GM21825 (cell line): Measurements from ENCODE around the gene PPT2.

ENCODE experiments used
- ATAC-seq: cut with Tn5 transposase; IDR thresholded peaks from one replicate; pipeline ENCODE4 v1.9.1; 2021; ENCODE audit warnings: mild to moderate bottlenecking, moderate library complexity; ENCODE audit not compliant: unreplicated experiment

PPT2 gene, protein sequence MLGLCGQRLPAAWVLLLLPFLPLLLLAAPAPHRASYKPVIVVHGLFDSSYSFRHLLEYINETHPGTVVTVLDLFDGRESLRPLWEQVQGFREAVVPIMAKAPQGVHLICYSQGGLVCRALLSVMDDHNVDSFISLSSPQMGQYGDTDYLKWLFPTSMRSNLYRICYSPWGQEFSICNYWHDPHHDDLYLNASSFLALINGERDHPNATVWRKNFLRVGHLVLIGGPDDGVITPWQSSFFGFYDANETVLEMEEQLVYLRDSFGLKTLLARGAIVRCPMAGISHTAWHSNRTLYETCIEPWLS

DNA sequence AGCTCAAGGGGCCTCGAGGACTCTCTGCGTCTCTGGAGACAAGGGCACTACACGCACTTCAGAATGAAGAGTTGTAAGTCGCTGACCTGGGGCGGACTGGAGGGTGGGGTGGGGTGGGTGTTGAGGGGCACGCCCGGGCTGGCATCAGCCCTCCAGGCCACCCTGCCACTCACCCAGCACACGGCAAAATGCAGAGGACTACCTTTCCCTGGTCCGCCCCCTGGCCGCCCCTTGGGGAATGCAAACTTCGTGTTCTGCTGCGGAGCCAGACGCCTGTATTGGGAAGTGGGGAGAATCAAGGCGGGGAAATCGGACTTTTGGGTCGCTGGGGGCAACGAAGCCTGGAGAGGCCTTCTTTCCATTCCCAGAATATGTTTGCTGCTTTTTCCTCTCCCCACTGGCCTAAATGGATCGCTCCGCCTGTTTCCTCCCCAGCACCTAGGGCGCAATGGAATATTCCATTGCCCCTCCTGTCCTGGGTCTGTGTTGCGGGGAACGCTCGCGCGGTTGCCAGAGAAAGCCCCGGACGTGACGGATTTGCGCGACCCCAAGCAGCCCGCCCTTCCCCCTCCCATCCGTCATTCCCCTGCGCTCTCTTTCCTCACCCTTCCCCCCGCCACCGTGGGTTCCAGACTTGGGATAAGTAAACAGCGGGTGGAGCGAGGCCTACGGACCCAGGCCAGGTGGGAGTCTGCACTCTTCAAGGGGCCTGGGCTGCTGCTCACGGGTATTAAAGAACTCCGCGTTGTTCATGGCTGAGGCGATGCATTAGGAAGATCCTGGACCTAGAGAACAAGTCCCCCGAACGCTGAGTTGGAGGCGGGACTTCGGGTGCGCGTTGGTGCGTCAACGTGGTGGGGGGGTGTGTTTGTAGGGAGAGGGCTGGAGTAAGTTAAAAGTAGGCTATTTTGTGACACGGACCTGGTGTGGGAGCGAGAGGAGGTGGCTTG, at the start of gene PPT2:
TSS of gene PPT2 (plus strand) at position 578 of the 950 bp plus-strand sequence. CDS start 454 bp downstream, outside the sequence.
- ATAC-seq = peak; percentile 45

DNA sequence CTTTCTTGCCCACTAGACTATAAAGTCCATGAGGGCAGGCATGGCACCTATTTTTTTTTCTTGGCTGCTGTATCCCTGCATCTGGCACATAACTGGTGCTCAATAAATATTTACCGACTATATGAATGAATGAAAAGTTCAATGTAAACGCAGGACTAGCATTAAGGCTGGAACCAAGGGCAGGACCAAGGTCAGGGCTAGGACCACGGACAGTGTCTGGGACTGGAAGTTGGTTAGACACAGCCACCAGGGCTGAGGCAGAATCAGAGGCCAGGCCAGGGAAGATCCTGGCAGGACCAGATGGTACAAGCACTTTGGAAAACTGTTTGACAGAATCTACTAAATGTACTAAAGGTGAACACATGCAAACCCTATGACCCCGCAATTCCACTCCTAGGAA, 48.5 kb upstream of the PPT2 start:
- no peak for ATAC-seq

DNA sequence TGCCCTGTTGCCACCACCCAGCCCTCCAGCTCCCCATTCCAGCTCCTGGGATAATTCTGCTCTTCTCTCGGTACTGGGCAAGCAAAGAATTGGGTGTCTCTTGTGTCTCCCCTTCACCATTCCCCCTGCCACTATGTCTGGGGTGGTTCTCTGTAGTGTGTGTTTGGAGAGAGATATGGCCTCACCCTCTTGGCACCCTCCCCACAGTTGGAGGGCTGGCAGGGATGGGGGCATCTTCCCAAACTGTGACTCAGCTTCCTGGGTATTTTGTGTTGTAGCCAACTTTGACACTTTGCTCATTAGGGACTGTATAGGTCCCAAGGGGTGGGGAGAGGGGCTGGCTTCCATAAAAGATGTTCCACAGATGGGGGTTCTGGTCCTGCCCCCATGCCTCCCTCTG, 46.5 kb upstream of the PPT2 start:
- ATAC-seq = no peak

DNA sequence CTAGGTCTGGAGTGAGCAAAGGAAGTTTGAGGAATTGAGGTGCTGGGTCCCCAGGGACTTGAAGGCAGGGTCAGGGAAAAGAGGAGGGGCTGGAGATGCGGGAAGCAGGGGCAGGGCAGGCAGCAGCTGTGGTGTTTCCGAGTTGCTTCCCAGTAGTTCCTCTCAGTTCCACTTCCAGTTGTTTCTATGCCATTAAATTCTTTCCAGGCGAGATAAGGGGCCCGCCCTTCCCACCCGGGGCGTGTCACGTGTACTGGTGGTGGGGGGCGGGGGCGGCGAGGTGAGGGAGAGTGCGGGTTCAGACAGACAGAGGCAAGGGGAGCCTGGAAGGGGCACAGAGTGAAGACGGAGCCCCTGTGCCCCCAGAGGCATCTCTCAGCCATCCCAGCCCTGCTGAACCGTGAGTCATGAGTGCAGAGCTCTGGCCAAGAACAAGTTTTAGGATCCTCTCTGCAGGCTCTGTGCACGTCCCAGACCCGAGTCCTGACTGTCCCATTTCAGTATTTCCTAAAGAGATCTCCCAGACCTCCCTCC, 45.8 kb upstream of the PPT2 start:
- ATAC-seq = no peak

DNA sequence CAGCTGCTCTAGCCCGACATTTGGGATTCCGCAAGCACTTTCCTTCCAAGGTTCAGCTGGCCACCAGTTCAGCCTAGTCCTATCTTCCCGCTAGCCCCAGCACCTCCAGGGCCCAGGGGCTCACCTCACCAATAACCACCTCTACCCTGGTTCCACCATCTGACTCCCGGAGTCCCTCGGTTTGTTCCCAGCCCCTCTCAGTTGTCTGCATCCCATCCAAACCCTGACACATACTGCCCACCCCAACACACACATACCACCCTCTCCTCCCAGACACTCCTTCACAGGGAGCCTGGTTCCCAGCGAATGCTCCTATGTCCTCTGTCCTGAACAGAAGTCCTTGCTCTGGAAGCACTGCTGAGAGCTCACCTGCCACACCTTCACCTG, 45.2 kb upstream of the PPT2 start:
- ATAC-seq = no peak

DNA sequence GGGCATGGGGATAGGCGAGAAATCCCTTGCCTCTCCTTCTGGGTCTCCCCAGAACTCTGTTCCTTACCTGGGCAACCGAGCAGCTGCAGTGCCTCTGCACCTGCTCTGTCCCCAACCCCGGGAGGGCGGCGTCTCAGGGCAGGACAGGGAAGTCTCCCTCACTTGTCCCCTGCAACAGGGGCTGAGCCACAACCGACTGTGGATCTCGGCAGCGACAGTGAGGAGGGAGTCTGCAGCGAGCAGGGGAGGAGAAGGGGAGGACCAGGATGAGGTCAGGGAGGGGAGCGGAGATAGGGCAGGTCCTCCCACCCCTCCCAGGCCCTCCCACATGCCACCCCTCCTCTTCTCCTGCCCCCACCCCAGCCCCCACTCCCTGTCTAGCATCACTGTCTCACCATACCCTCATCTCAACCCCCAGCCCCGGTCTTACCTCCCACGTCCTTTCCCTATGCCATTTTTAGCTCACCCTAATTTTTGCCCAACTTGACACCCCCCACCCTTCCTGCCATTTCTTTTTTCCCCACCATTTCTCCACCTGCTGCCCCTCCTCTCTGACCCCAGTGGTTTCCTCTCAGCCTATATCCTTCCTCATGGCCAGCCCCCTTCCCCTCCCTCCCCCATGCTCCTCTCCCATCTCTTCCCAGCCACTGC, 44.7 kb upstream of the PPT2 start, which contains the start of gene TNXB:
TSS of gene TNXB (minus strand) at position 225 of the 651 bp plus-strand sequence. CDS start 11,140 bp downstream, outside the sequence.
- ATAC-seq = no peak

DNA sequence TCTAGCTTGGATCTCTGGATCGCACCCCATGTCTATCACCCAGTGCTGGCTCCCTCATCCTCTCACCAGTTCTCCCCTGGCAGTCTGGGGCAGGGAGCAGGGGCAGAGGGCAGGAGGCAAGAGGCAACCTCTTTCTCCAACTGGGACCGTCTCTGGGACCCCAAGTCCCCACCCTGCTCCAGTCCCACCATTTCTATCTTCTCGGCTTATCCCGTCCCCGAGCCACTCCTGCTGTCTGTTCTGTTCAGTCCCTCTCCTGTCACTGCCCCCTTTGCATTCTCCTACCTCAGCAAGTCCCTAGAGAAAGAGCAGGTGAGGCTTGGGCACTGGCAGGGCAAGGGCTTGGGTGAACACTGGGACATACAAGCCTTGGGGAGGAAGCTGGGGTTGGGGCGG, 44.2 kb upstream of the PPT2 start:
- ATAC-seq = no peak

DNA sequence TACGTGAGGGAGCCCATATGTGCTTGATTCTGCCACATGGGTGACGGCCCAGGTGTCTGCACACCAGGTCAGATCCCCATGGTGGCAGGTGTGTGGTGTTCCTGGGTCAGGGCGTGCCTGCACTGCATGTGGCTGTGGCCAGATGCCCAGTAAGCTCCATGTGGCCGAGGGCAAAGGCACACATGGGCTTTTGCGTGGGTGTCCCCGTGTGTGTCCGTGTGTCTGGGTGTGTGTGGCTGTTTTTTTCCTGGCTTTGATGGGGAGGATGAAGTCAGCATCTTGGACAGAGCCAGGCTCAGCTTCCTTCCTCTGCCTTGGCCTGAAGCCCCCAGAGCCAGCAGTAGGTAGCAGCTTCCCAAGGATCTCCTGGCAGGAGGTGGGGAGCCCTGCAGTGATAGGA, 43.3 kb upstream of the PPT2 start:
- ATAC-seq = no peak

DNA sequence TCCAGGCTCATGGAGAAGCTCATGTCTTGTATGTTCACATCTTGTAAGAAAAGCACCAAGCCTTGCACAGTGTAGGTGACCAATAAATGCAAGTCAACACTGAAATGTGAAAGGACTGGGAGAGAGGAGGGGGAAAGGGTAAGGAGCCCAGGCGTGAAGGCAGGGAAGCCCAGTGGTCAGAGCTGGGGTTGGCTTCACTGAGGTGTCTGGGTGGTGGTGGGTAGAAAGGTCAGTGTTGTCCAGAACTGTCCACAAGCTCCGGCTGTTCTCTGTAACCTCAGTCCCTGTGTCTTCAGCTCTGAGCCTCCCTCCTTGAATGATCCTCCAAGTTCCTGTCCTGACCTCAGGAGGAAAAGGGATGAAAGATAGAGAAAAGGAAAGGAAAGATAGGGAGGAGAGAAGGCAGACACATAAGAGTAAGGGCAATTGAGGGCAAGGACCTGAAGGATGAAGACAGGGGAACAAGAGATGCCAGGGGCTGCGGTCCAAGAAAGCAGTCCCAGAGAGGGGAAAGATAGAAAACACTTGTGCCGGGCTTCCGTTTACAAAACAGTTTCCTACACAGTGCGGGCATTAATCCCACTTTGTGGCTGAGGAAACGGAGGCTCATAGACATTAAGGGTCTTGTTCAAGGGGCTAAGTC, 42.4 kb upstream of the PPT2 start:
- no peak for ATAC-seq

DNA sequence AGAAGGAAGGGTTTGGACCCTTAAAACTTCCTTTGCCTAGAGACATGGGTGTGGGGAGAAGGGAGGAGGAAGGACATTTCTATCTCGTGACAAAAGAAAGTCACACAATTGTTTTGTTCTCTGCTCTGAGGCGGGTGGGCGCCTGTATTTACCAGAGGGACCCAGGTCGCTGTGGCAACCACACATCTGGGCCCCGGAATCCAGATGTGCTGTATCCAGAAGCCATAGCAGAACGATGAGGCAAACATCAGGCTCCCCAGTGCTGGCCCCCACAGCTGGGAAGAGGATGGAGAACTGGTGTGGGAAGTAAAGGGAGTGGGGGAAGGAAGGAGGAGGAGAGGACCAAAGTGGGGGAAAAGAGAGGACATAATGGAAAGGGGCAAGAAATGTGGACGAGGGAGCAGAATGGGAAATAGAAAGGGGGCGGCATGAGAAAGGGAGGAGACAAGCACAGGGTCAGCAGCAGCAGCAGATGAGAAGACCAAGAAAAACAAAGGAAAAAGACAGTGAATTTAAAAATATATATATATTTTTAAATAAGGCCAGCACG, 41.4 kb upstream of the PPT2 start:
- no peak for ATAC-seq

DNA sequence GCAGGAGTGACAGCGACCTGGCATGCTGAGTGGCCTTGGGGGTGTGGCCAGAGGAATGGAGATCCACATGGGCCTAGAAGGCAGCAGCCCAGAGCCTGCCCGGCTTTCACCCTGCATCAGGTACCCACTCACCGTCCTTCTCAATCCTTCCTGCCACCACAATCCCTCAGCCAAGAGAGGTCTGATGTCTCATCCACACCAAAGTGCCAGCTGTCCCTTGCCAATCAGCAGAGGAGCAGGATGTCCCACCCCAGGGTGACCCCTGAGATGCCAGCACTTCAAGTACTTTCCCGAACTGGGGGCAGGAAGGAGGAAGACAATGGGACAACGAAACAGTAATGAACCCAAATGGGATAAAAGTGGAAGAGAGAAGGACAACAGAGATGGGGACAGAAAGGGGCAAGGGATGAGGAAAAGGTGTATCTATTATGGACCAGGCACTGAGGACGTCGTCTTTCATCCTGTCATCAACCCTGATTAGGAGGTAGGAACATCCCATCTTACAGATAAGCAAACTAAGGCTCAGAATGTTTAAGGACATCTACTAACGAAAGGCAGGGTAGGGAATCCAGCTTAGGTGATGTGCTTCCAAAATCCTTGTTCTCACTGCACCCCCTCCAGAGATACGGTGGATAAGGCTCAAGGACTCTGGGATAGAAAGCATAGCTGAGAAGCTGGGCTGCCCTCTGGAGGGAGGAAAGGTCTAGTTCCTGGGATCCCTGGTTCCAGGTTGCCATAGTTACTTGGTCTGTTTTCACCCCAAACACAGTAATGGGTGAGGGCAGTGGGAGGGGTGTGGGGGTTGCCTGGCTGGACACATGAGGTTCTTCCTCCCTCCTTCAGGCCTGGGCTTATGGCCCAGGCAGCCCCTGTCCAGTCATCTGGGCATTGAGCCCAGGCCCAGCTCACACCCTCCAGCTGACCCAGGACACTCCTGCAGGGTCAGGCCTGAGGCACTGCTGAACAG, 40.3 kb upstream of the PPT2 start:
- ATAC-seq = no peak

DNA sequence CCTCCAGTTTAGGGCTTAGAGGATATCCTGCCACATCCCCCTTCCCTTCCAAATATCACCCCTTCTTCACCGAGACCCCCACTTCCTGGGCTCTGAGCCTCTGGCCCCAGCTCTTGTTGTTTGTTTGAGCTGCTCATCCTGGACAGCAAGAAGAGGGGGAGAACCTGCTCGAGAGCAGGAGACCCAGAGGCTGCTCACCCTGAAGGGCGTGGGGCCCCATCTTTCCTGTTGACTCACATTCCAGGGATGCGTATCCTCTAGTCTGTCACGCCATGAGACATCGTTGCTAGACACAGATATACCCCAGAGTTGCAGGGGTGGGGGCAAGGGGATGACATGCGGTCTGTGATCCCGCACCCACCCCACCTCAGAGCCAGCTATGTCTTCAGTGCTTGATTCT, 39.1 kb upstream of the PPT2 start:
- ATAC-seq = no peak

DNA sequence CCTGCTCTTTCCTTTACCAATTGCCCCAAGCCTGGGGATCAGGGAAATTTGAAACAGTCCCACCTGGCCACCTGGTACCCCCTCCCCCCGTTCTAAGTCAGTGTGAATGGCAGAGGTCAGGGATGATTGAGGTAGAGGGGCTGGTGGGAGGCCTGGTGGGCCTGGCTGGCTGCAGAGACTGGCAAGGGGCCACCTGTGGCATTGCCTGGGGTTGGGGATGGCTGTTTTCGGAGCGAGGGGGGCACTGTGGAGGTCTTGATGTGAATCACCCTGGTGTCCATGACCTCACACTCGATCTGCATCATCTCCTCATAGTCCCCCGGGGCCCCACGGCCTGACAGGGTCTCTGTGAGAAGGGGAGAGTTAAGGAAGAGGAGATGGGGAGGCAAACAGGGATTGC, 38.3 kb upstream of the PPT2 start:
- no peak for ATAC-seq

DNA sequence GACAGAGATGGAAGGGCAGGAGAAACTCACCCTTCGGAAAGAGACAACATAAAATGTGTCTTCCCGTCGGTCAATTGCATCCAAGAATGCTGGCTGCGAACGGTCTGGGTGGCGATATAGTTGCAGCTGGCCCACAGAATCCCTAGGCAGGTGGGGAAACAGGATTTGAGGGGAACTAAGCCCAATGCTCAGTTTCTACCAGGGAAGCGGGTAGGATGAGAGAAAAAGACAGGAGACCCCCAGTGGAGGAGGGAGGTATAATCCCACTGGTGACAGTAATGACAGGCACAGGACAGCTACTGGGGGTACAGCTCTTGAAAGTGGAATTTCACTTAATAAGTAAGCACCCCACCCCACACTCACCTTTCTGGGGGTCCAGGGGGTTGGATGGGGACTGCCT, 37.3 kb upstream of the PPT2 start:
- no peak for ATAC-seq

DNA sequence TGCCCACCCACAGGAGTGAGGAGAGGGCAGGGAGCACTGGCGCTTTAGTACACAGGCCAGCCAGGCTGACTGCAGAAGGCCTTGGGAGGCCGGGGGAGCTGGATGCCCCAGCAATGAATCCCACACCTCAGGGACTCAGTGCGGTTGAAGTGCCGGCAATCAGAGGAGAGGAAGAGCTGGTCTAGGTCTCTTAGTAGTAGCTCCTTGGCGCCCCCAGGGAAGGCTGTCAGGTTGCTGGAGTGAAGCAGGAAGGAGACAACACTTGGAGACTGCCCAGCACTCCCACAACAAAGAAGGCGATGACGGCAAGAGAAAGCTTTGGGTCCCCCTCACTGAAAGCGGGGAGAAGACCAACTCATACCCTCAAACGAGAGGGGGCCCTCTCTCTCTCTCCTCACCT, 36.5 kb upstream of the PPT2 start:
- no peak for ATAC-seq

DNA sequence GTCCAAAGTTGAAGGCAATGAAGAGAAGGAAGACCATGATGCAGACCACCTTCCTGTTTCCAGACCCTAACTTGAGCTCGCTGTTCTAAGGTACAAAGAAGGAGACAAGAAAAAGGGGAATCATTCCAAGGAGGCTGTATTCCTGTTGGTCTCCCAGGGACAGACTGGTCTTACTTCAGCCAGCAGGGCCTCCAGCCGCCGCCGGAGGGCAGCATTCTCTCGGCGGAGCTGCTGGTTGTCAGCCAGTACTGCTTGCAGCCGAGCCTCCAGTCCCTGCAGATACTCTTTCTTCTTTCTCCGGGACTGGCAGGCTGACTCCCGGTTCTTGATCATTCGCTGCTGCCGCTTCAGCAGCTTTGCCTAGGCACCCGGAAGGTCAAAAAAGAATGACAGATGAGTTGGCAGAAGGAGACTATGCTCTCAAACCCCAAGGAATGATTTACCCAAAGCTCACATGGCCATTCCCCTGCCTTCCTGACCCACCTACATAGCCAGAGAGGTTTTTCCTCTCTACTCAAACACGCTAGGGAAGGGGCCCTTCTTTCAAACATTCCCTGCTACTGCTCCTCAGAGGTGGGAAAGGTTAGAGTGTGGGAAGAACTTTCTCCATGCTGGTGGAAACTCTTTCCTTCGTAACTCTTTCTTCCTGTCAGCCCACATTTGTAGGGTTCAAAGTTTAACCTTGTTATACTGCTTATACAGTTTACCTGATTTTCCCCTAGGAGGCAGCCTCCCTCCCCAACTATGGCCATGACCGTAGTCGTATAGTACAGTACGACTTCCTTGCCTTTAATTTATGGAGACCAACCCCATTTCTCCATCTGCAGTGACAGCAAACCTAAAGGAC, 34.9 kb upstream of the PPT2 start:
- no peak for ATAC-seq

DNA sequence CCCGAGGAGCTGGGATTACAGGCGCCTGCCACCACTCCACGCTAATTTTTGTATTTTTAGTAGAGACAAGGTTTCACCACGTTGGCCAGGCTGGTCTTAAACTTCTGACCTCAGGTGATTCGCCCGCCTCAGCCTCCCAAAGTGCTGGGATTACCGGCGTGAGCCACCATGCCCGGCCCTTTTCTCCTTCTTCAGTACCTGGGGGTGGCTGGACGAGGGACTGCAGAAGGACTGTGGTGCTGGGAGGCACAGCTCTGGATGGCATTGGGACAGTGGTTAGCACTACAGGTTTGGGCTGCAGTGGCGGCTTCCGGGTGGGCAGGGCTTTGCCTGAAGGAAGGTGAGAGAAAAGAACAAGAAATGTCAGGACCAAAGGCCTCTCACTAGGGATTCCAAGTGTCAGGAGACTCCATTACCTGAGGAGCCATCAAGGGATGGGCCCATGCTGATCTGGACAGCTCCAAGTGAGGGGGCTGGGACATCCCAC, 33.3 kb upstream of the PPT2 start:
- no peak for ATAC-seq

DNA sequence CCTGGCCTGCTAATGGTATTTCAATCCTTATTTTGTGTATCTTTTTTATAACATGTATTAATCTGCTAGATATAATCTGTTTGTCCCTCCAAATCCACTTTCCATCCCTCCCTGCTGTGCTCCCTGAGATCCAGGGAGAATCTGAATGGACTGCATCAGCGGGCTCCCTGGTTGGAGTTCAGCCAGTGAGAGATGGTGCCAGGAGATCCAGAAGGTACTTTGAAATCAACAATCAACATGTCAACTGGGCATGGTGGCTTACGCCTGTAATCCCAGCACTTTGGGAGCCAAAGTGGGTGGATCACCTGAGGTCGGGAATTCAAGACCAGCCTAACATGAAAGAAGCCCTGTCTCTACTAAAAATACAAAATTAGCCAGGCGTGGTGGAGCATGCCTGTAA, 30.3 kb upstream of the PPT2 start:
- ATAC-seq = no peak
